Measurements from ENCODE around the gene HGS. TPM values are rescaled to one million over a fixed set of nuclear protein-coding genes. Genes with fewer than 3 reads are reported as not detected.

HGS gene
- total and polyA plus RNA-seq, 12 donors = 33.1 to 102 (median 39.3) TPM

GRCh38 chr17:81686614-81687013 lies 2.8 kb downstream of the HGS start:
- no peaks in the 10 kb centered on the region for H3K9me3 ChIP-seq
- peaks cover 0 to 66% (median 51%) of the 10 kb centered on the region in 9 donors for H3K36me3 ChIP-seq
- H3K4me1 ChIP-seq = peaks cover 15 to 39% (median 31%) of the 10 kb centered on the region in 9 donors
- no peaks in the 10 kb centered on the region for H3K27me3 ChIP-seq
- intact Hi-C loops (cut with DNase I) = no loop called here
- no peak overlapping the region for H3K27ac ChIP-seq
- TF ChIP-seq CTCF (IDR thresholded peaks at IDR 0.05) = no peak
- DNase-seq (no peak), ATAC-seq (no peak)
- H3K4me3 ChIP-seq = no peak overlapping the region
- 90 to 92% methylated on average over 20 of the region's 20 CpGs for WGBS, 2 donors

- Histone ChIP-seq H3K27me3 (no peaks in the 10 kb centered on the region), H3K4me3 (no peak overlapping the region), H3K4me1 (peaks cover 12 to 25% (median 19%) of the 10 kb centered on the region in 9 donors), H3K27ac (no peak overlapping the region), H3K9me3 (no peaks in the 10 kb centered on the region), H3K36me3 (peaks cover 2 to 77% (median 61%) of the 10 kb centered on the region in 9 donors)
- intact Hi-C loops (cut with DNase I) = no loop called here
- DNase-seq (no peak), ATAC-seq (no peak)
- TF ChIP-seq CTCF (IDR thresholded peaks at IDR 0.05) = no peak
- WGBS, 2 donors = 92 to 93% methylated on average over 41 of the region's 41 CpGs
Measured at GRCh38 chr17:81687770-81688541, 4.1 kb downstream of the HGS start.

GRCh38 chr17:81688616-81689015 lies 4.8 kb downstream of the HGS start:
- TF ChIP-seq CTCF (IDR thresholded peaks at IDR 0.05) = no peak
- Histone ChIP-seq H3K4me3 (no peak overlapping the region), H3K27me3 (no peaks in the 10 kb centered on the region), H3K9me3 (no peaks in the 10 kb centered on the region), H3K4me1 (peaks cover 12 to 22% (median 18%) of the 10 kb centered on the region in 9 donors), H3K36me3 (peaks cover 5 to 84% (median 68%) of the 10 kb centered on the region in 9 donors), H3K27ac (no peak overlapping the region)
- ATAC-seq (no peak), DNase-seq (no peak)
- WGBS, 2 donors = 89% methylated on average over 14 of the region's 14 CpGs
- intact Hi-C loops (cut with DNase I) = no loop called here

- no peak for TF ChIP-seq CTCF (IDR thresholded peaks at IDR 0.05)
Measured at GRCh38 chr17:81690066-81690465, 6.3 kb downstream of the HGS start.

More at GRCh38 chr17:81690066-81690465, 6.3 kb downstream of the HGS start:
- peaks cover 5 to 99% (median 81%) of the 10 kb centered on the region in 9 donors for H3K36me3 ChIP-seq
- H3K27ac ChIP-seq = no peak overlapping the region
- H3K27me3 ChIP-seq = no peaks in the 10 kb centered on the region
- peaks cover 6 to 14% (median 9%) of the 10 kb centered on the region in 9 donors for H3K4me1 ChIP-seq
- no peak overlapping the region for H3K4me3 ChIP-seq
- WGBS, 2 donors = 88 to 90% methylated on average over 18 of the region's 18 CpGs
- H3K9me3 ChIP-seq = no peaks in the 10 kb centered on the region
- intact Hi-C loops (cut with DNase I) = no loop called here
- ATAC-seq (no peak), DNase-seq (no peak)
